ENCODE data around the gene ANKRD6.

ANKRD6 gene

GRCh38 chr6:89509777-89510281 lies 76.9 kb downstream of the ANKRD6 start:
- TF ChIP-seq, protein P1, sequence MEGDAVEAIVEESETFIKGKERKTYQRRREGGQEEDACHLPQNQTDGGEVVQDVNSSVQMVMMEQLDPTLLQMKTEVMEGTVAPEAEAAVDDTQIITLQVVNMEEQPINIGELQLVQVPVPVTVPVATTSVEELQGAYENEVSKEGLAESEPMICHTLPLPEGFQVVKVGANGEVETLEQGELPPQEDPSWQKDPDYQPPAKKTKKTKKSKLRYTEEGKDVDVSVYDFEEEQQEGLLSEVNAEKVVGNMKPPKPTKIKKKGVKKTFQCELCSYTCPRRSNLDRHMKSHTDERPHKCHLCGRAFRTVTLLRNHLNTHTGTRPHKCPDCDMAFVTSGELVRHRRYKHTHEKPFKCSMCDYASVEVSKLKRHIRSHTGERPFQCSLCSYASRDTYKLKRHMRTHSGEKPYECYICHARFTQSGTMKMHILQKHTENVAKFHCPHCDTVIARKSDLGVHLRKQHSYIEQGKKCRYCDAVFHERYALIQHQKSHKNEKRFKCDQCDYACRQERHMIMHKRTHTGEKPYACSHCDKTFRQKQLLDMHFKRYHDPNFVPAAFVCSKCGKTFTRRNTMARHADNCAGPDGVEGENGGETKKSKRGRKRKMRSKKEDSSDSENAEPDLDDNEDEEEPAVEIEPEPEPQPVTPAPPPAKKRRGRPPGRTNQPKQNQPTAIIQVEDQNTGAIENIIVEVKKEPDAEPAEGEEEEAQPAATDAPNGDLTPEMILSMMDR (IDR thresholded peaks at IDR 0.05; ENCODE audit: control insufficient read depth, insufficient read depth, low read depth, low read length, missing control alignments), result no peak

DNA sequence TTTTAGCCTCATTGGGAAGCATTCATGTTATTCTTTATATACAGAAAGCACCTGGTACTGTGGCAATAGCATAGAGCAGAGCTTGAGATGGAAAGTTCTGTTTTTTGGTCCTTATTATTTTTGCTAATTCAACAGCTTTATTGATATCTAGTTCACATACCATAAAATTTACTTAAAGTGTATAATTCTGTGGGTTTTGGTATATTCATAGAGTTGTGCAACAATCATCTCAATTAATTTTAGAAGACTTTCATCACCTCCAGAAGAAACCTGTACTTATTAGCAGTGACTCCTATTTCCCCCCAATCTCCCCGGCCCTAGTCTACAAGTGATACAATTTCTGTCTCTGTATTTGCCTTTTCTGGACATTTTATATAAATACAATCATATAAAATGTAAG lies 77.4 kb downstream of the ANKRD6 start:
- H3K4me3 ChIP-seq (ENCODE audit: control insufficient read depth, low read depth, low read length), result no peak overlapping the region
- DNase-seq (ENCODE audit: low read depth), result no peak
- TF ChIP-seq, protein P1 (IDR thresholded peaks at IDR 0.05; ENCODE audit: control insufficient read depth, insufficient read depth, low read depth, low read length, missing control alignments), result no peak

More at GRCh38 chr6:89509777-89510281, 76.9 kb downstream of the ANKRD6 start:
- no peak for DNase-seq (ENCODE audit: low read depth)
- H3K4me3 ChIP-seq (ENCODE audit: control insufficient read depth, low read depth, low read length), result no peak overlapping the region

DNA sequence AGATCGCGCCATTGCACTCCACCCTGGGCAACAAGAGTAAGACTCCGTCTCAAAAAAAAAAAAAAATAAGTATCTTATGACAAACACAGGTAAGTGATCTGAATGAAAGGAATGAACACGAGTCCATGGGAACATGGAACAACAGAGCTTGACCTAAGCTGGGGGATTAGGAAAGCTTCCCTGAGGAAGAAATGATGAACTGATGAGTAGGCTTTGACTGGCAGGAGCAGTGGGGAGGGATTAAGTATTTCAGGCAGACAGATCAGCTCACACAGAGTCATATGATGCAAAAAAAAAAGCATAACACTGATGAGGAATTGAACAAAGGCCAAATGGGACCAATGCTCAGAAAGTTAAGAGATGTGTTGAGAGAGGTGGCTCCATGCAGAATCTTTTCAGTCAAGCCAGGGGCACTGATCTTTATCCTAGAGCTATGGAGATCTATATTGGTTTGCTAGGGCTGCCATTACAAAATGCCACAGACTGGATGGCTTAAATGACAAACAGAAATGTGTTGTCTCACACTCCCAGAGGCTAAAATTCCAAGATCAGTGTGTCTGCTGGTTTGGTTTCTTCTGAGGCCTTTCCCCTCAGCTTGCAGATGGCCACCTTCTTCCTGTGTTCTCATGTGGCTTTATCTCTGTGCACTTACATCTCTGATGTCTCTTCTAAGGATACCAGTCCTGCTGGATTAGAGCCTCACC lies 85.6 kb downstream of the ANKRD6 start:
- TF ChIP-seq, protein P1 (IDR thresholded peaks at IDR 0.05; ENCODE audit: control insufficient read depth, insufficient read depth, low read depth, low read length, missing control alignments), result no peak
- no peak for DNase-seq (ENCODE audit: low read depth)
- H3K4me3 ChIP-seq (ENCODE audit: control insufficient read depth, low read depth, low read length), result no peak overlapping the region

GRCh38 chr6:89520736-89521135 lies 87.8 kb downstream of the ANKRD6 start:
- no peak overlapping the region for H3K4me3 ChIP-seq (ENCODE audit: control insufficient read depth, low read depth, low read length)
- TF ChIP-seq, protein P1 (IDR thresholded peaks at IDR 0.05; ENCODE audit: control insufficient read depth, insufficient read depth, low read depth, low read length, missing control alignments), result no peak
- DNase-seq (ENCODE audit: low read depth), result no peak

DNA sequence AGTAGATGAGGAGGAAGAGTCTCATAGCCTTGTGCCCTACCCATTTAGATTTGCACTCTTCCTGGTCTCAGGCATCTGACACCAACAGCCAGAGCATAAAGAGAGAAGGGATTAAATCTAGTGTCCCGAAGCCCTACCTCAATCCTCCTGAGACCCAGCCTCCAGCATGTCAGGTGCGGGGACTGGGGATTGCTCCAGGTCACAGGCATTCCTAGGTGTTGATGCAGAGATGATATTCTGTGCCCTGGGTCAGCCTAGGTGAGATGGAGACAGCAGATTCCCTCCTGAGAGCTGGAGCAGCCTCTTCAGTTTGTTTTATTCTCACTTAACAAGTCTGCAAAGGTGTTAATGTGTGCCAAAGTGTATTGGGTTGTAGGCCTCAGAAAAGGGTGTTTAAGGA lies 89.8 kb downstream of the ANKRD6 start:
- no peak for DNase-seq (ENCODE audit: low read depth)
- no peak overlapping the region for H3K4me3 ChIP-seq (ENCODE audit: control insufficient read depth, low read depth, low read length)
- TF ChIP-seq, protein P1 (IDR thresholded peaks at IDR 0.05; ENCODE audit: control insufficient read depth, insufficient read depth, low read depth, low read length, missing control alignments), result no peak

DNA sequence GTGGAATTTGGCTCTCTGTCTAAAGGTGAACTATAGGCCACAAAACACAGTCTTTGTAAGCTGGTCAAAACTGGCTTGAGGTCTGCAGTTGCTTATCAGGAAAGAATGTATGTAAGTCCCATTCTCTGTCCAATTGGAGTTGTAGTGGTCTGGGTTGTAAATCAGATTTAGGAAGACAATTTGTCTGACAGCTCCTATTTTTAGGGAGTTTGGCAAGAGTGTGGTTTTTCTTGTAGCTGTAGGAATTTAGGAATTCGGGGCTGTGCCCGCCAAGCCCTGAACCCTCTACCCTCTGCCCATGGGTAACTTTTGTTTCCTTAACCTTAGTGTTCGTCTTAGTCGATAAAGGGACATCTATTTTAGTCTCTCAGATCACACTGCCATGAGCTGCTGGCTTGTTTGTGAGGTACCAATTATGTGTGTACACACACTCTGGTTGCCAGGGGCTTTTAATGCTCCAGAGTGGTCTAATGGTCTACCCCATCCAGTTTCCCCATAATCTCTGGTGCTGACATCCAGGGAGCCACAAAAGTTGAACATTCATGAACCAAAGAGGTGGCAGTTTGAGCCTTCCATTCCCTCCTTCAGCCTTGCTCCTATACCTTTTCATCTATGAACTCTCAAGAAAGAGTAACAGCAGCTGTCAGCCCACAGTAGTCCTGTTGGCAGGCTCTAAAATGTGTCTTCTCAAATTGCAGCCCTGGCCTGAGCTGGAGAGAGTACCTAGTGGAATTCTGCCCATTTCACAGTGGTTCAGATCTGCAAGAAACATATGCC lies 93.0 kb downstream of the ANKRD6 start:
- no peak for DNase-seq (ENCODE audit: low read depth)
- TF ChIP-seq, protein P1 (IDR thresholded peaks at IDR 0.05; ENCODE audit: control insufficient read depth, insufficient read depth, low read depth, low read length, missing control alignments), result no peak
- H3K4me3 ChIP-seq (ENCODE audit: control insufficient read depth, low read depth, low read length), result no peak overlapping the region

Data from AG09309 (cell line).